GM12878 (cell line): ENCODE results near the gene SLC31A1.

Experiments used
- BCL11A ChIP-seq: IDR thresholded peaks from 2 replicates; pipeline ENCODE4 v1.6.1; 2011; ENCODE audit warnings: low read depth, low read length
- CHD2 ChIP-seq: IDR thresholded peaks from 2 replicates; pipeline ENCODE4 v1.6.1; 2011; ENCODE audit warnings: low read depth, low read length, improper control_type of control experiment, borderline replicate concordance
- CREM ChIP-seq: IDR thresholded peaks from 2 replicates; pipeline ENCODE4 v1.6.1; 2014; ENCODE audit warnings: antibody characterized with exemption, low read depth
- EZH2 ChIP-seq: IDR thresholded peaks from 2 replicates; pipeline ENCODE4 v1.6.1; 2012; ENCODE audit warnings: low read depth, mild to moderate bottlenecking, control low read depth, inconsistent platforms, low read length, borderline replicate concordance; ENCODE audit not compliant: control insufficient read depth
- KDM1A ChIP-seq: fragments of 200-600 bp; sonication (generic); IDR thresholded peaks from 2 replicates; pipeline ENCODE4 v1.6.1; 2016; ENCODE audit warnings: borderline replicate concordance
- NR2C1 ChIP-seq: fragments of 450-650 bp; IDR thresholded peaks from 2 replicates; pipeline ENCODE4 v1.6.1; 2017; ENCODE audit warnings: antibody characterized with exemption, mild to moderate bottlenecking, moderate library complexity
- TF ChIP-seq, protein P1 (sequence below), 3 experiments: IDR thresholded peaks in 2 of 3; conservative IDR thresholded peaks in 1 of 3; 2 replicates each; pipeline ENCODE4 v1.5.1; 2011; ENCODE audit warnings: low read depth in 3 of 3, low read length in 3 of 3, mild to moderate bottlenecking in 3 of 3, control low read depth in 2 of 3, moderate library complexity in 2 of 3, inconsistent platforms in 1 of 3, mixed read lengths in 1 of 3; ENCODE audit not compliant: control insufficient read depth in 2 of 3, insufficient read depth in 1 of 3; ENCODE audit errors: extremely low read depth in 1 of 3

DNA sequence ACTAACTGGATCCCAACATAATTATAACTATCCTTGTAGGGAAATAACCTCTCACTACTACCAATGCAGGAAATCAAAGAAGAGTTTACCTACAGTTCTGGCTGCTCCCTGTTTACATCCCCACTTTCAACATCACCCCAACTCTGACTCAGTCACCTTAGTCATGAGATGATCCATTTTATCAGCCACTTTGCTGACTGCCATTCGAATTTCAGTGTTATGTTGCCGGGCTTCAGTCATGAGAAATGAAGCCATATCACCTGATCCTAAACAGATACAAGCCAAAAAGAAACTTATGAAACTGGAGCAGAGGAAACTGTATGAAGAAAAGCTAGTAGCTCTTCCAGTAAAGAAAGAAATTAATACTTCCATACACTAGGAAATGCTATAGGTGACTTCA, 36.8 kb upstream of the SLC31A1 start:
- TF ChIP-seq BCL11A (no peak), CREM (no peak), EZH2 (no peak), KDM1A (no peak), NR2C1 (no peak), CHD2 (no peak)
- TF ChIP-seq, protein P1, sequence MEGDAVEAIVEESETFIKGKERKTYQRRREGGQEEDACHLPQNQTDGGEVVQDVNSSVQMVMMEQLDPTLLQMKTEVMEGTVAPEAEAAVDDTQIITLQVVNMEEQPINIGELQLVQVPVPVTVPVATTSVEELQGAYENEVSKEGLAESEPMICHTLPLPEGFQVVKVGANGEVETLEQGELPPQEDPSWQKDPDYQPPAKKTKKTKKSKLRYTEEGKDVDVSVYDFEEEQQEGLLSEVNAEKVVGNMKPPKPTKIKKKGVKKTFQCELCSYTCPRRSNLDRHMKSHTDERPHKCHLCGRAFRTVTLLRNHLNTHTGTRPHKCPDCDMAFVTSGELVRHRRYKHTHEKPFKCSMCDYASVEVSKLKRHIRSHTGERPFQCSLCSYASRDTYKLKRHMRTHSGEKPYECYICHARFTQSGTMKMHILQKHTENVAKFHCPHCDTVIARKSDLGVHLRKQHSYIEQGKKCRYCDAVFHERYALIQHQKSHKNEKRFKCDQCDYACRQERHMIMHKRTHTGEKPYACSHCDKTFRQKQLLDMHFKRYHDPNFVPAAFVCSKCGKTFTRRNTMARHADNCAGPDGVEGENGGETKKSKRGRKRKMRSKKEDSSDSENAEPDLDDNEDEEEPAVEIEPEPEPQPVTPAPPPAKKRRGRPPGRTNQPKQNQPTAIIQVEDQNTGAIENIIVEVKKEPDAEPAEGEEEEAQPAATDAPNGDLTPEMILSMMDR (IDR thresholded peaks at IDR 0.05 in 2 of 3, conservative IDR thresholded peaks at IDR 0.05 in 1 of 3; ENCODE audit: control insufficient read depth in 2 of 3, extremely low read depth in 1 of 3, insufficient read depth in 1 of 3, low read depth in 3 of 3, low read length in 3 of 3) = no peak
